HG03558 (cell line): ENCODE results near the gene EPHX1.
"Not testable (repeated sequence)": the region's sequence is repeated elsewhere in the genome, so short reads cannot be mapped to it uniquely, and the experiment has no call there.

ENCODE experiments used
- ATAC-seq: cut with Tn5 transposase; IDR thresholded peaks from one replicate; pipeline ENCODE4 v1.9.1; 2021; ENCODE audit warnings: moderate number of reproducible peaks; ENCODE audit not compliant: unreplicated experiment; ENCODE audit errors: extremely low read depth

EPHX1 gene

GRCh38 chr1:225776294-225776693, 33.6 kb upstream of the EPHX1 start:
- no peak for ATAC-seq

GRCh38 chr1:225777058-225777582, 32.8 kb upstream of the EPHX1 start:
- peak; percentile 0 for ATAC-seq

DNA sequence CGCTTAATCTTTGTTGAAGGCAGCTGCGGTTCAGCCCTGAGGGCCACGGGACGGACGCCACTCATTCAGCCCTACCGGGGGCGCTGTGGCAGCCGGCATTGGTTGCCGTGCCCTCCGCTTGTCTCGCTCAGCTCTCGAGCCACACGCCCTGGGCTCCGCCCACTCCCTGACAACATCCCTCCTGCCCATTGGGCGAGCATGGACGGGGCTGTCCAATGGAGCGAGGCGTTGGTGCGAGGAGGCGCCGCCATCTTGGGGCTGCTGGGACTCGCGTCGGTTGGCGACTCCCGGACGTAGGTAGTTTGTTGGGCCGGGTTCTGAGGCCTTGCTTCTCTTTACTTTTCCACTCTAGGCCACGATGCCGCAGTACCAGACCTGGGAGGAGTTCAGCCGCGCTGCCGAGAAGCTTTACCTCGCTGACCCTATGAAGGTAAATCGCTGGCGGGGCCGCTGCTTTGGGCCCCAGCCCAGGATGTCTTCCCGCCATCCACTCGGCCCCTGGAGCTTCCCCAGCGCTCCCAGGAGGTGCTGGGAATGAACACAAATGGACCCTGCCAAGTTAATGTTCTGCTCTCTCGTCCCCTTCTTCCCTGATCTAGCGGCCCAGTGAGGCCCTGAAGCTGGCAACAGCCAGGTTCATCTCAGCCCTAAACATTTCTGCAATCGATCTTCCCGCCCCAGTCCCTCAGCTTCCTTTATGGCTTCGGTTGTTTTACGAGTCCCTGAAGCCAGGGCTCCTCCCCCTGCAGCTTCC, 32.2 kb upstream of the EPHX1 start, which contains the start of gene SRP9:
SRP9 (plus strand) TSS at position 244 of the 754 bp plus-strand sequence; CDS start at position 359, 115 bp downstream.
- peak; percentile 99 for ATAC-seq

DNA sequence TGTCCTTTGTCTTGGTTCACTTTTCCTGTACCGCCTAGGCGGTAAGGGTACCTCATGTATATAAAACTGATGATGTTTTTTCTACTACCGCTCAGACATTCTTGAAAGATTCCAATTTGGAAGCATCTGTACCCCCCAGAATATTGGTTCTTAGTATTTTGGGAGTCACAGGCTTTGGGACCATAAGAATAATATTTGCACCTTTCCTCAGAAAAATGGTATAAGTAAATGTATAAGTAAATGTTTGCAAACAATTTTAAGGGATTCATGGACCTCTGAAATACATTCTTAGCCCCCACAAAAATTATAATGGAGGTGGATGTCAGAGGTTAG, 31.6 kb upstream of the EPHX1 start:
- ATAC-seq: no peak

GRCh38 chr1:225779165-225779564, 30.8 kb upstream of the EPHX1 start:
- ATAC-seq: not testable (repeated sequence)

- ATAC-seq: no peak
These were observed 29.8 kb upstream of the EPHX1 start for GRCh38 chr1:225780134-225780533.

DNA sequence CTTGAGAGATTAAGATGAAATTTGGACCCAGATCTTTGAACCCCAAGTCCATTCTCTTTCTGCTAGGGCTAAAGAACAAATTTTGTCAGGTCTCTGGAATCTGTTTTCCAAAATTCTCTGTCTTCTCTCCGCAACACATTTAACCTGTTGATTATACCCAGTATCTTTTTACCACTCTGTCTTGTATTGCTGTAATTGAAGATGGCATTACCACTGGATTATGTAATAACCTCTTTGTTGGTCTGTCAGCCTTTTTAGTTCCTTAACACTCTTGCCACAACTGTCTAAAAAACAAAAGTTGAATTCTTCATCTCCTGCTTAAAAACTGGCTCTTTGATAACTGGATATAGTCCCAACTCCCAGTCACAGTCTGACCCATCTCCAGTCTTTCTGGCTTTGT, 29.3 kb upstream of the EPHX1 start:
- ATAC-seq: no peak

DNA sequence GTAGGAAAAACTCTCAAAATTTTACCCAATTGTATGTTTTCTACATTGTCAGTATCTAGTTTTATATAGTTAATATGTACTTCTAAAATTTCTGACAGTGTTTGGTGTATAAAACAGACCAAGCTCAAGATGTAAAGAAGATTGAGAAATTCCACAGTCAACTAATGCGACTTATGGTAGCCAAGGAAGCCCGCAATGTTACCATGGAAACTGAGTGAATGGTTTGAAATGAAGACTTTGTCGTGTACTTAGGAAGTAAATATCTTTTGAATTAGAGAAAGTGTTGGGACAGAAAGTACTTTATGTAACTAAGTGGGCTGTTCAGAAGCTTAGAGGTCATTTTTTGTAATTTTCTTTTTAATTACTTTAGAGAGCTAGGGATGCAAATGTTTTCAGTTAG, 20.8 kb upstream of the EPHX1 start:
- not testable (repeated sequence) for ATAC-seq

- no peak for ATAC-seq
These were observed 15.0 kb upstream of the EPHX1 start for GRCh38 chr1:225794954-225795353.

GRCh38 chr1:225796097-225796496, 13.8 kb upstream of the EPHX1 start:
- not testable (repeated sequence) for ATAC-seq

- ATAC-seq: not testable (repeated sequence)
These were observed 8.8 kb upstream of the EPHX1 start for GRCh38 chr1:225801146-225801545.

GRCh38 chr1:225806249-225806648, 3.7 kb upstream of the EPHX1 start:
- ATAC-seq: no peak

GRCh38 chr1:225806736-225807135, 3.2 kb upstream of the EPHX1 start:
- ATAC-seq: not testable (repeated sequence)

DNA sequence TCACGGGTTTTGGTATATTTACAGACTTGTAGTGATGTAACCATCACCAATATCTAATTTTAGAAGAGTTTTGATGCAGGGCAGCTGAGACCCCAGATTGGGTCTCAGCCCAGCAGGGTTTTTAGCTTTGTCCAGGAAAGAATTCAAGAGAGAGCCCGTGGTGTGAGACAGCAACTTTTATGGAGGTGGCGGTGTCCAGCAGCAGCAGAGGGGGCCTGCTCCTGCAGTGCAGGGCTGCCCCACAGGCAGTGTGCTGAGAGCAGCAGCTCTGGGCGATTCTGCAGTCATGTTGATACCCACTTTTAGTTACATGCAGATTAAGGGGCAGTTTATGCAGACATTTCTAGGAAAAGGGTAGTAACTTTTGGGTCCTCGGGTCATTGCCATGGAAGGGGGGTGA, 1.8 kb upstream of the EPHX1 start:
- ATAC-seq: no peak

- ATAC-seq: not testable (repeated sequence)
These were observed 935 bp downstream of the EPHX1 start for GRCh38 chr1:225810579-225811538.

DNA sequence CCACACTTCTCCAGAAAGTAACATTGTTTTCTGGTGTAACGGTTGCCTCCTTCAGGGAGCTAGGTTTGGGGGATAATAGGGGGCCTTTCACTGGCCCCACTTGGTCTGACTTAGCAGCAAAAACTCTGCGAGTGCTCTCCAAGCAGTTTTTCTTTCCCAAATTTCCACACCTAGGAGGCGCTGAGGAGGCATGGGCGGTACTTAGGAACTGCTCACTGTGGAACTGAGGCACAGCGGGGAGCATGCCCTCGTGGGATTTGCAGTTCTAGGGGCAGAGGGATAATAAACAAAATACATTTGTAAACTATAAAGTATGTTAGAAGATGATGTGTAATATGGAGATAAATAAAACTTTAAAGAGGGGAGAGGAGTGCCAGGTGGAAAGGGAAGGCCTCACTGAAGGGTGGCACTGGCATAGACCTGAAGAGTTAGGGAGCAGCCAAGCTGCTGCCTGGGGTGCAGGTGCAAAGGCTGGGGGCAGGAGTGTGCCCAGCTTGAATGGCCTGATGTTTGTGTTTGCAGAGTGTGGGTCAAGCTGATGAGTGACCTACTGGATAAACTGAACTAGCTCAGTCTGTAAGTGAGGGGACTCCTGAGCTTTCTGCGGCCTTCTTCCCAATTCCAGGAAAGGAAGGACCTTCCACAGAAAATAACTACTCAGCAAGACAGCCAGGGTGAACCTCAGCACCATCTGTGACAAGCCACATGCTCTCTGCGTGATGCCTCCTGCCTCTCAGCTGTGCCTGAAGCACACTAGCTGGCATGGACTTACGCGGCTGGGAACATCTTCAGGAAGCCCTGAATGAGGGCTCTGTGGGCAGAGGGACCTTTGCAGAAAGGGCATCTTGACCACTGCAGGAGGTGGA, 1.9 kb downstream of the EPHX1 start:
- no peak for ATAC-seq

- ATAC-seq: no peak
These were observed 2.7 kb downstream of the EPHX1 start for GRCh38 chr1:225812488-225813213.

DNA sequence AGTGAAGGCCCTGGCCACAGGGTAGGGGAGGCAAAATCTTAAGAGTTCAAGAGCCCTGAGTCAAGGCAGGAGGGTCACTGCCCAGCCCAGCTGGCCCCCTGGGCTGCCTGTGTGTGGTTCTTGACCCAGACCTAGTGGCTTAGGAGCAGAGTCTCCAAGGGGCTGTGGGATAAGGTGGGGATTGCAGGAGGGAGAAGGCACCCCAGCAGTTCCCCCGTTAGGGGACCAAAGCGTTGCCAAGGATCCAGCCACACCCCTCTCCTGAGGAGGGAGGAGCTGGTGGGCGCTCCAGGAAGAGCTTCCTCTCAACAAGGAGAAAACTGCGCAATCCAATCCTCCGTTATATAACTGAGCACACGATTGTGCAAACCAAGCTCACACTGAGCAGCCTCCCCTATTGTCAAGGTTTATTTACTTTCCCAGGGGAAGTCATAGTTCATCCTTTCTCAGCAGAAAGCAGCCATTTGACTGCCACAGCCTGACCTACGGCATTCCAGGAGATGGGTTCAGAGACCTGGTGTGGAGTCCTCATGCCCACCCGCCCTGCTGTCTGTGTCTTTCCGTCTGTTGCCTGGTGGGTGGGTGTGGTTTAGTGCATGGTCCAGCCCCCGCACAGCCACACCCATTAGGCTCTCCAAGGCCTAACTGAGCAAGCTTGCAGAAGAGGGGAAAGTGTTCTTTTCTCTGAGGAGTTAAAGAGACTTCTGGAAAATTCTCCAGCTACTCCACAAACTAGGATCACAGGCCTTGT, 3.5 kb downstream of the EPHX1 start:
- no peak for ATAC-seq

DNA sequence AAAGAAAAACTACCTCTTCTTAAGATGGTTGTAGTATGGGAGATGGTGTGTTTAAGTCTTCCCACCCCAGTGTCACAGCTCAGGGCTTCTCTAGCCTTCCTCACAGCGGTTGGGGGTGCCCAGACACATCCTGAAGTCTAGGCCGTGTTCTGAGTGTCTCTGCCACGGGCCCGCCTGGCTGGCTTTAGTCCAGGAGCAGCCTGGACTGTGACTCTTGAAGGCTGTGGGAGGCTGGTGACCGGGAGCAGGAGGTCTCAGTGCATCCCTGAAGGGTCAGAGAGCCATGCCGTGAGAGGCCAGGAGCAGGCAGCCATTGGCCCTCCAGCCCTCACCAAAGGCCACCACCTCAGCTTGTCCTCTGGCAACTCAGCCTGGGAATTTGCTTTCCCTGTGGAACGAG, 4.5 kb downstream of the EPHX1 start:
- no peak for ATAC-seq
